Measurements from ENCODE around the gene PPIA.
A peak's percentile ranks its signal among the peaks of the same experiment; 100 is the strongest.

The PPIA gene

DNA sequence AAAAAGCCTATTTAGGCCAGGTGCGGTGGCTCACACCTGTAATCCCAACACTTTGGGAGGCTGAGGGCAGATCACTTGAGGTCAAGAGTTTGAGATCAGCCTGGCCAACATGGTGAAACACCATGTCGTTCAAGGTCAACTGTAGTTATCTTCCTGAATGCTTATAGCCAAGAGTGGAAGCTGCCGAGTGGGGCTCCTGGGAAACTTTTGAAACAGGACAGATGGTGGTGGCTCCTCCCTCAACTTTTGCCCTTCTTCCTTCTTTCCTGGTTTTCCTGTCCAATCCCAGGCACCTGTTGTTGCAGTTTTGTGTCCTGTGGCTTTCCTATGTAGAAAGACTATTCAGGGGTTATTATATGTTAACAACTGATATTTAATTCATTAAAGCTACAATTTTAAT is 8.7 kb upstream of the PPIA start:
- Mint-ChIP-seq H3K36me3 (ENCODE audit: low read depth) (no peaks in the 10 kb centered on the region), H3K9me3 (peaks cover 12% of the 10 kb centered on the region), H3K27ac (no peak overlapping the region), H3K4me1 (peaks cover 4% of the 10 kb centered on the region), H3K27me3 (ENCODE audit: low read depth) (no peaks in the 10 kb centered on the region), H3K4me3 (no peak overlapping the region)
- TF ChIP-seq, protein P1, sequence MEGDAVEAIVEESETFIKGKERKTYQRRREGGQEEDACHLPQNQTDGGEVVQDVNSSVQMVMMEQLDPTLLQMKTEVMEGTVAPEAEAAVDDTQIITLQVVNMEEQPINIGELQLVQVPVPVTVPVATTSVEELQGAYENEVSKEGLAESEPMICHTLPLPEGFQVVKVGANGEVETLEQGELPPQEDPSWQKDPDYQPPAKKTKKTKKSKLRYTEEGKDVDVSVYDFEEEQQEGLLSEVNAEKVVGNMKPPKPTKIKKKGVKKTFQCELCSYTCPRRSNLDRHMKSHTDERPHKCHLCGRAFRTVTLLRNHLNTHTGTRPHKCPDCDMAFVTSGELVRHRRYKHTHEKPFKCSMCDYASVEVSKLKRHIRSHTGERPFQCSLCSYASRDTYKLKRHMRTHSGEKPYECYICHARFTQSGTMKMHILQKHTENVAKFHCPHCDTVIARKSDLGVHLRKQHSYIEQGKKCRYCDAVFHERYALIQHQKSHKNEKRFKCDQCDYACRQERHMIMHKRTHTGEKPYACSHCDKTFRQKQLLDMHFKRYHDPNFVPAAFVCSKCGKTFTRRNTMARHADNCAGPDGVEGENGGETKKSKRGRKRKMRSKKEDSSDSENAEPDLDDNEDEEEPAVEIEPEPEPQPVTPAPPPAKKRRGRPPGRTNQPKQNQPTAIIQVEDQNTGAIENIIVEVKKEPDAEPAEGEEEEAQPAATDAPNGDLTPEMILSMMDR (IDR thresholded peaks at IDR 0.05; ENCODE audit: unreplicated experiment in 3 of 3), result no peak

DNA sequence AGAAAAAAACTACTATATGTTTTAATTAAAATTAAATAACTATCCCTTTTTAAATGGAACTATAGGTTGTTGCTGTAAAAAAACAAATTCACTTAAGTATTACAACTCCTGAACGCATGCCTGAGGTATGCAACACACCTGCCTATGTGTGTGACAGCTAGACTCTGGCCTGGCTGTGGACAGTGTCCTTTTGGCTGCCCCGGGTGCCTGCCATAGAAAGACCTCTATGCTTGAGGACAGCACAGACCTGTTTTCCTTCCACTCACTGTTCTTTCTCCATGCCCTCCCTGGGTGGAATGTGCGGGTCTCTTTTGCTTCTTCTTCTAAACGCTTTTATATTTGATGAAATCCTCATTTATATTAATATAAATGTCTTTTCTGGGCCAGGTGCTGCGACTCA is 6.5 kb upstream of the PPIA start:
- H3K4me3 Mint-ChIP-seq, result no peak overlapping the region
- peaks cover 4% of the 10 kb centered on the region for H3K4me1 Mint-ChIP-seq
- H3K9me3 Mint-ChIP-seq, result no peaks in the 10 kb centered on the region
- no peaks in the 10 kb centered on the region for H3K36me3 Mint-ChIP-seq (ENCODE audit: low read depth)
- H3K27me3 Mint-ChIP-seq (ENCODE audit: low read depth), result no peaks in the 10 kb centered on the region
- no peak overlapping the region for H3K27ac Mint-ChIP-seq
- TF ChIP-seq, protein P1 (IDR thresholded peaks at IDR 0.05; ENCODE audit: unreplicated experiment in 3 of 3), result no peak

DNA sequence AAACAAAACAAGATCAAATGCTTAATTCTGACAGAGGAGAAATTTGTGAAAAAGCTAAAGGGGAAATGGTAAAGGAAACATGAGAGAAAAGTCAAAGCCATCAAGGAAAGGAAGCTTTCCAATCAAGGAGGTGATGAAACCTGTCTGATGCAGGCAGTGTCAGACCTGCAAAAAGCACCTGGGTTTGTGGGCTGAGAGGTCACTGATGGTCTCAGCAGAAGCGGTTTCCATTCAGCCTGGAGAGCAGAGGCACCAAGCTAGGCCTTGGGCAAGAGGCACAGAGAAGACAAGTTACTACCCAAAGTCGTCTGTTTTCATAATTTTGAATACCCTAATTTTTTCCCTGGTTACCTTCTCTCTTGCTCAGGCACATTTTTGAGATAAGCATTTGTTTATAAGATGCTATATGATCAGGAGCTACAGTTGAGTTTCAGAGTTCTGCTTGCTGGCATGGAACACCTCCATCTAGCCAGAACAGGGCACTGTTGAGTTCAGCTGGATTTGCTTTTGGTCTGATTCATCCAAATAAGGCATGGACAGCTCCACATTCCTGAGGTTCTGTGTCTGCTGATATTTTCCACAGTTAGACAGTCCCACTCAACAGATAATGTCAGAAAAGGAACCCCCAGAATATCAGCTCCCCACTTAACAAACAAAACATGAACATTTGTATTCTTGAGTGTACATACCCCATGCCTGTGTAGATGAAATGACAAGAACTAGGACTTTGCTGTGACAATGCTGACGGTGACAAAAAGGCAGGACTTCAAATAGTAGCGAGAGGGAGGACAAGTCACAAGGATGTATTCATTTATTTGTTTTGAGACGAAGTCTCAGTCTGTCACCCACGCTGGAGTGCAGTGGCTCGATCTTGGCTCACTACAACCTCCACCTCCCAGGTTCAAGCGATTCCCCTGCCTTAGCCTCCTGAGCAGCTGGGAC is 4.9 kb upstream of the PPIA start:
- H3K27me3 Mint-ChIP-seq (ENCODE audit: low read depth), result no peaks in the 10 kb centered on the region
- H3K27ac Mint-ChIP-seq, result peak overlapping the region in 2 of 3 experiments; percentile 43 to 46
- H3K4me1 Mint-ChIP-seq, result peaks cover 4% of the 10 kb centered on the region
- TF ChIP-seq, protein P1 (IDR thresholded peaks at IDR 0.05; ENCODE audit: unreplicated experiment in 3 of 3), result no peak
- peak overlapping the region in 1 of 3 experiments; percentile 61 for H3K4me3 Mint-ChIP-seq
- H3K9me3 Mint-ChIP-seq, result no peaks in the 10 kb centered on the region
- no peaks in the 10 kb centered on the region for H3K36me3 Mint-ChIP-seq (ENCODE audit: low read depth)

DNA sequence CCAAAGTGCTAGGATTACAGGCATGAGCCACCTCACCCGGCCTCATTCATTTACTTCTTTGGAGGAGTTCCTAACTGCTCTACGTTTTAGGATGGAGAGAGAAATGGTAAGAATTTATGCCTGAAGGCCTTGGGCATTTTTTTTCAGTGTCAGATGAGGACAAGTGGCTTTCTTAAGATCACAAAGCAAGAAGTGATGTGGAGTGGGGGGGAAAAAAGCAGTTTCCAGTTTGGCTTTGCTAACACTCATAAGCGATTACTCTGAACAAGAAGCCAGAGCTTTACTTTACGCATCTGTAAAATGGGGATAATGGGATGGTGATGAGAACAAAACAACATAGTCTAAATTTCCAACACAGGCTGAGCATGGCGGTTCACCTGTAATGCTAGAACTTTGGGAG is 2.6 kb upstream of the PPIA start:
- Mint-ChIP-seq H3K9me3 (no peaks in the 10 kb centered on the region), H3K36me3 (ENCODE audit: low read depth) (peaks cover 12% of the 10 kb centered on the region), H3K27ac (peak overlapping the region in 2 of 3 experiments; percentile 25 to 27), H3K27me3 (ENCODE audit: low read depth) (no peaks in the 10 kb centered on the region), H3K4me1 (peaks cover 18% of the 10 kb centered on the region), H3K4me3 (peak overlapping the region; percentile 56 to 78 (median 68))
- TF ChIP-seq, protein P1 (IDR thresholded peaks at IDR 0.05; ENCODE audit: unreplicated experiment in 3 of 3), result no peak

DNA sequence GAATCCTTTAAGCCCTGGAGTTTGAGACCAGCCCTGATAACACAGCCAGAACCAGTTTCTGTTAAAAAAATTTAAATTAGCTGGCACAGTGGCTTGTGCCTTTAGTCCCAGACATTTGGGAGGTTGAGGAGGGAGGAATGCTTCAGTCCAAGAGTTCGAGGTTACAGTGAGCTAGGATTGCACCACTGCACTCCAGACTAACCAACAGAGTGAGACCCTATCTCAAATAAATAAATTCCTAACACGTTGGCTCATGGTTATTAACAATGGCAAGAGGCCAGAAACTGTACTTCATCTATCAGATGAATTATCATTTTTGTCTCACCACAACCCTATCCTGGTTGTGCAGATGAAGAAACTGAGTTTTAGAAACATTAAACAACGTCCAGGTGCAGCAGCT is 2.1 kb upstream of the PPIA start:
- TF ChIP-seq, protein P1 (IDR thresholded peaks at IDR 0.05; ENCODE audit: unreplicated experiment in 3 of 3), result no peak
- H3K27me3 Mint-ChIP-seq (ENCODE audit: low read depth), result no peaks in the 10 kb centered on the region
- H3K27ac Mint-ChIP-seq, result no peak overlapping the region
- peak overlapping the region in 2 of 3 experiments; percentile 56 to 78 for H3K4me3 Mint-ChIP-seq
- H3K9me3 Mint-ChIP-seq, result no peaks in the 10 kb centered on the region
- H3K36me3 Mint-ChIP-seq (ENCODE audit: low read depth), result peaks cover 13% of the 10 kb centered on the region
- peaks cover 19% of the 10 kb centered on the region for H3K4me1 Mint-ChIP-seq

Measured in nephron (organoid).